Left ventricle myocardium superior (tissue), 1 donor: Measurements from ENCODE around the gene TBKBP1. TPM values are rescaled to one million over a fixed set of nuclear protein-coding genes. Genes with fewer than 3 reads are reported as not detected.
"Not testable (repeated sequence)": the region's sequence is repeated elsewhere in the genome, so short reads cannot be mapped to it uniquely, and the experiment has no call there.

Experiments used
- ATAC-seq: fragments of 200-7000 bp; cut with Tn5 transposase; one replicate; pipeline ENCODE4 v1.9.1; 2020; ENCODE audit warnings: mild to moderate bottlenecking, moderate library complexity
- DNase-seq: peaks from one replicate; pipeline ENCODE4 v3.0.0-alpha.2; 2020
- intact Hi-C: fragments of 100-400 bp; cut with micrococcal nuclease; formaldehyde crosslinking; loops from one replicate; pipeline ENCODE4 v1.11.0; 2022
- total RNA-seq: library from RNA; stranded (reverse); fragmentation: NEBNext Ultra II Directional; extraction: Animal tissue kit (Norgen Biotek cat#: 25700); gene quantifications from one replicate; pipeline ENCODE4 v1.2.1, GENCODE V29; 2021
- donor health status: DM: no; HTN: yes; CAD: no; lungs with severe emphysema.

The TBKBP1 gene
- total RNA-seq, 1 donor from 2014 or later: 15.9 TPM

DNA sequence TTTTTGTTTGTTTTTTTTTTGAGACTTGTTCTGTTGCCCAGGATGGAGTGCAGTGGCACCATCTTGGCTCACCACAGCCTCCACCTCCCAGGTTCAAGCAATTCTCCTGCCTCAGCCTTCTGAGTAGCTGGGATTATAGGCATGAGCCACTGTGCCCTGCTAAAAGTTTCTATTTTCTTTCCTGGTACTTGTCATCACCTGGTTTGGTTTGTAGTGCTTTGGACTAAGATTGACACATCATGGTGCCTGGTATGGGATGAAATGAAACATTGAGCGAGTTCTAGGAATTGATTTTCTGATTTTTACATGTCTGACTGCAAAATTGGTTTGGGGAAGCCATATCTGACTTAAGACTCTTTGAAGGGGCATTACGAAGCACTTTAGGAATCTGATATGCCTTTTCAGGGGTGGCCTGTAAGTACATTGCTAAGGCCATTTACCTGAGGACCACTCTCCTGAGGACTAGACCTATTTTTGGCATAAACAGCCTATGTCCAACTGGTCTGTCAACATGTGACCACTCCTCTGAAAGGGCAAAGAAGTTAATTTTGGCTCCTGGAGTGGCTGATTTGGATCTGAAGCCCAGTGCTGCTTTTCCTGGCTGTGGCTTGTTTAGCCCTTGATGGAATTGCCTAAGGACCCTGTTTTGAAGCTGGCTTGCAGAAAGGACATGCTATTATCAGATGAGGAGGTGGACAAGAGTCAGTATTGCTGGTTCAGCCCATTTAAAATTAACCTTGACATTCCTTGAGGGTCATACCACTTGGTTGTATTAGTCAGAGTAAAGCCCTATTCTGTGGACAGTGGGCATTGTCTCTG, 18.4 kb upstream of the TBKBP1 start:
- intact Hi-C loops: no loop called here
- DNase-seq: no peak
- peak; percentile 44 for ATAC-seq

DNA sequence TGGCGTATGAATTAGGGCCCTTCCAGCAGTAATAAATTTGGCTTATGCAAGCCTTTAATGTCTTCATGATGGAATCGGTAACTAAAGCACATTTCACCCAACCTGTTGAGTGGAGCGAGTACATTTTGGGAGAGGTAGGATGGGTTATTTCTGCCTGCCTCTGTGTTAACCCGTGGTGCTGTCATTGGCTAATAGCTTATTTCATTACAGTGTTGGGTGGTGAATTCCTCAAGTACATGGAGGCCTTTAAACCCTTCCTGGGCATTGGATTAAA, 17.8 kb upstream of the TBKBP1 start:
- intact Hi-C loops: no loop called here
- ATAC-seq (no peak), DNase-seq (no peak)

DNA sequence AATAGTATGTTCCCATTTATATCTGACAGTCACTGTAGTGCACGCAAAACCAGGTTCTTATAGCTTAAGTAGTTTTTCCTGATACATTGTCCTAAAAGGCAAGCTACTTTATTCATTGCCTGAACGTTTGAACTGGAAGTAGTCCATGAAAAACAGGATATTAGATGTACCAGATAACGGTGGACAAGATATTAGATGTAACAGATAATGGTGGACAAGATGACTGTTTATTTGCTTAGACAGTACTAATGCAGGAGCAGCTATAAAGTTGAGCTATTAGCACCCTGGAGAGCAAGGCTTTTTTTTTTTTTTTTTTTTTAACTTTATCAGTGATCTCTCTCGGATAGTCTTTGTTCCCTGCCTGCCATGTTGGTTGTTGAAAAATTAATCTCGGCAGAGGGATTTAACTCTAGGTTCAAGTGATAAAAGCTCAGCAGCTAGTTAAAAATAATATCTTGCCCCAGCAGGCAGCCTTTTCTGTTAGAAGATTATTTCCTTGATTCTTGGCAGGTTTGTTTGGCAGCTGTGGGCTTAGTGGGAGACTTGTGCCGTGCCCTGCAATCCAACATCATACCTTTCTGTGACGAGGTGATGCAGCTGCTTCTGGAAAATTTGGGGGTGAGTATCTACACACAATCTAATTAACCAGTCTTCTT, 17.3 kb upstream of the TBKBP1 start:
- ATAC-seq: no peak
- no peak for DNase-seq
- intact Hi-C loops: no loop called here

DNA sequence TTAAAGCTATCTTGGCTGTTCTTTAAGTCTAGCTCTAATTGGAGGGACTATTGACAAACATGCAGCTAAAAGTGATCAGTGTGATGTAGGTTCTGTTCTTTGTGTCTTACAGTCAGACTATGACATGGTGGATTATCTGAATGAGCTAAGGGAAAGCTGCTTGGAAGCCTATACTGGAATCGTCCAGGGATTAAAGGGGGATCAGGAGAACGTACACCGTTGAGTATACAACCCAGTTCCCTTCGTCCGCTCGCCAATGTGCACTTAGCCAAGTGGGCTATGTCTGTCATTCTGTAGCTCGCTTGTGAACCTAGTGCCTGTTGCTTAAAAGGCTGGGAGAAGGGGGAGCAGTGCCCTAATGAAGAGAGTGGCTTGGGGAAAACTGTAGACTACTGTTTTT, 15.8 kb upstream of the TBKBP1 start:
- DNase-seq (no peak), ATAC-seq (no peak)
- intact Hi-C loops: no loop called here

DNA sequence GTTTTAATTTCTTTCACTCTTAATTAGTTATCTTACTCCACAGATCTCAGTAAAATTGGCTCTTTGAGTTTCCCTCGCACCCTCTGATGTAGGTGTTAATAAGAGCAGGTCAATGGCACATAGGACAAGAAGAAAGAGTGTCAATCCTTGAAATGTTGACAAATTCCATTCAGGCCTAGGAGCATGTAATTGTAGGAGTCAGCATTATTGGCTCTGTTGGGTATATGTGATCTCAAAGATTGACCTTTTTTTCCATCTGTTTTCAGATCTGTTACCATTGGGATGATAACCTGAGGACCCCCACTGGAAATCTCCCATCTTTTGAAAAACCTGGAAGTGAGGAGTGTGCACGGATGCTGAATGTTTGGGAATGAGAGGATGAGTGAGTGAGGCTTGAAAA, 11.8 kb upstream of the TBKBP1 start:
- ATAC-seq (no peak), DNase-seq (no peak)
- intact Hi-C loops: no loop called here

DNA sequence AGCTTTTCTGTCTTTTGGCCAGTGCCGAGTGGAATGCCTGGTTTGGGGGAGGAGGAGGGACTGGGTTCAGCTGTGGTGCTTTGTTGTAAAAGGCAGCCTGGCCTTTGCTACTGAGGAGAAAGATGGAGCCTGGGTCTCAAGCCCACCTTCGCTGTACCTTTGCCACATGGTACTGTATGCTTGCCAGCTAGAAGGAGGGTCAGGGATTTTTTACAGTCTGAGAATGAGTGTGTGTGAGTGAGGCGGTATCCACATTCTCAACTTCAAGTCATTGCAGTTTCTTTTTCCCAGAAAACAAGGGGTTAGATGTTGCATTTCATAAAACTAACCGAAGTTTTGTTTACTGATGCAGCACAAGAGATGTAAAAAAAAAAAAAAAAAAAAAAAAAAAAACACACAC, 11.2 kb upstream of the TBKBP1 start:
- ATAC-seq, intact Hi-C loops, DNase-seq: not testable (repeated sequence)

DNA sequence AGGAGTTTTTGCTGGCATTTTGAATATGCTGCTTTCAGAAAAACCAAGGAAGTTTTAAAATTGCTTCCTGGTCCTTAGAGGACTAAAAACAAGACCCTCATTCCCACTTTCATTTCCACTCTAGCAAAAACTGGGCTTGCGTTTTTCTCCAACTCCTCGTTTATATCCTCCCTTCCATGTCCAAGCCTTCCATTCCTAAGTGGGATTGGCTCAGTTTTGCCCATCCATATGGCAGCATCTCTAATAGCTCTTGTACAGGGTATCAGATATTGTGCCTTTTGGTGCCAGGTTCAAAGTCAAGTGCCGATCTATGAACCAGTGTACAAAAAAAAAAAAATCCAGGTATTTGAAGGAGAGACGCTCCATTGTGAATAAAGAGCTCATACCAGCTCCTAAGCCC, 9.9 kb upstream of the TBKBP1 start:
- DNase-seq (no peak), ATAC-seq (no peak)
- intact Hi-C loops: no loop called here

DNA sequence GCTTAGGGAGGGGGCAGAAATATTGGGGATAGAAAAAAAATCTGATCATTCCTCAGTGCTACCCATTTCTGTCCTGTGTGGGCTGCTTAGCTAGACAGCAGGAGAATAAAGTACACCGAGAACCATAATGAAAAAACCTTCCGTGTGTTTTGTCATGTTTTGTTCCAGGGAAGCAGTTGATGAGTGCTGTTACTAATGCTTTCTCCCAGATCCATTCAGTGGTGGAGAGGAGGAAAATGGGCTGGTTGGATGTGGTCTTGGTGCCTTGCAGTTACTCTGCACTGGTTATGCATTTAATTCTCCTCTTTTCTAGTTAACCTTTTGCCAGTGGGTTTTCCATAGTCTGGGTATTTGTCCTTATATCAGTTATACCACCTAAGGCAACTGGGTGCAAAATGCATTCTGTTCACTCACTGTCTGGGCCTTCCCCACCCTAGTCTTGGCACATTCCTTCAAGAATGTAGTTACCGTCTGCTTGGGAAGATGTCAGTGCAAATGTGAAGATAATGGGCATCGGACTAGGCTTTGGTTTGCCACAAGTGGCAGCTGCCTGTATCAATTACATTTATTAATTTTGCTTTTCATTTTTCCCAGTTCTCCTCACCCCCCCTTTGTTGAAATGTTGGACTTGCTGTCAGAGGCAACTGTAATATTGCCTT, 9.3 kb upstream of the TBKBP1 start:
- DNase-seq (no peak), ATAC-seq (no peak)
- intact Hi-C loops: no loop called here

DNA sequence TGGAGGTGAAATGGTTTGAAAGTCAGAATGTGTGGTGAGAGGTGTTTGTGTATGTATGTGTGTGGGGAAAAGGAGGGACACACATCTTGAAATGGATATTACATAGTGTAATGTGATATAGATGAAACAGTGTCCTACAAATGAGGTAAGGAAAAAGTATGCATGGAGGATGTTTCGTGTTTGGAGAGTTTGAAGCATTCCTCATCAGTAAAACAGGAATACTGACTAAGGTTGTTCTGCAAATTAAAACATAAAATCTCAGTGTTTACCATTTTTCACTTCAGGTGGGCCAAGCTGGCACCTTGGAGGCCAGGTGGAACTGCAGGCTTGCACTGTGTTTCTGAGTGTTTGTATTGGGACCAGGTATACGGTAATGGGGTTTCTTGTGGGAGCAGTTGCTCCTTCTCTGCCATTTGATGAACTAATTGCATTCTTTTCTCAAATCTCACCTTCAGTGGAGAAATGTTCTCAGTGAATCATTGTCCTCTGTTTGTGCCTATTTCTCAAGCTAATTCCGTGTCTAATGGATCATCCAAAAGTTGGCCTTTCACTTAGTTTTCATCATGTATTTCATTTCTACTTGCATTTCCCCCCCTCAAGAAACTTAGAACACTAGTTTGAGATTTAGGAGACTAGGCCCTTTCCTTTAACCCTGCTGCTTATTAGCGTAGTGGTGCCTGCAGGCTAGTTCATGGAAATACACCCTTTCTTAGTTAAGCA, 8.2 kb upstream of the TBKBP1 start:
- no peak for ATAC-seq
- intact Hi-C loops: no loop called here
- no peak for DNase-seq

DNA sequence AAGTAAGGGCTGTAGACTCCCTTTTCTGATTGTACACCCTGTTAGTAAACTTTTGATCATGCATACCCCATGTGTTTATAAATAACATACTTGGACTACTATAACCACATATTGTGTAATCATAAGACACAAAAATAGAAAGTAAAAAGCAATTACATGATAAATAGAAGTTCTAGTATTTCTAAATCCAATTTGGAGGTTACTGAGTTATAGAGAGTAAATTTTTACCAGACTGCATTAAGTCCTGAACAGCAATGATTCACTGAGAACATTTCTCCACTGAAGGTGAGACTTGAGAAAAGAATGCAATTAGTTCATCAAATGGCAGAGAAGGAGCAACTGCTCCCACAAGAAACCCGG, 7.7 kb upstream of the TBKBP1 start:
- intact Hi-C loops: no loop called here
- ATAC-seq (no peak), DNase-seq (no peak)

DNA sequence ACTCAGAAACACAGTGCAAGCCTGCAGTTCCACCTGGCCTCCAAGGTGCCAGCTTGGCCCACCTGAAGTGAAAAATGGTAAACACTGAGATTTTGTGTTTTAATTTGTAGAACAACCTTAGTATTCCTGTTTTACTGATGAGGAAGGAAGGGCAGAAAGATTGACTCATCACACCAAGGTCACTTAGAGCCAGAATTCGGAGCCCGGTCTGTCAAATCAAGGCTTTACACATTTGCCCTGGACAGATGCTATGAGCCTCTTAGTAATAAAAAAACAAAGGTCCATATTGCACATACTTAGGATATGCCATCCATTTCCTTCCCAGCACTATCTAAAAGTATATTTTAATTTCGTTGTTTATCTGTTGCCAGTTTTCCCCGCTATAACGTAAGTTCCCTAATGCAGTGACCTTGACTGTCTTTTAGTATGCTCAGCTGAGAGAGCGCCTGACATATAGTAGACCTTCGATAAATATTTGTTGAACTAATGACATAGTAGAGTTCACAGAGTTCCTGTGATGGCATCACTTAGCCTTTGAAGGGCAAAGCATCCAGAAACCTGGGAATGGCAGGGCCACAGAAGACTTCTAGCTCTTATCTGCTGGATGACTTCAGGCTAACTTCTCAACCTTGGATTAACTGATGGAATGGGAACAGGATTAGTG, 7.2 kb upstream of the TBKBP1 start:
- intact Hi-C loops: no loop called here
- no peak for DNase-seq
- ATAC-seq: no peak

DNA sequence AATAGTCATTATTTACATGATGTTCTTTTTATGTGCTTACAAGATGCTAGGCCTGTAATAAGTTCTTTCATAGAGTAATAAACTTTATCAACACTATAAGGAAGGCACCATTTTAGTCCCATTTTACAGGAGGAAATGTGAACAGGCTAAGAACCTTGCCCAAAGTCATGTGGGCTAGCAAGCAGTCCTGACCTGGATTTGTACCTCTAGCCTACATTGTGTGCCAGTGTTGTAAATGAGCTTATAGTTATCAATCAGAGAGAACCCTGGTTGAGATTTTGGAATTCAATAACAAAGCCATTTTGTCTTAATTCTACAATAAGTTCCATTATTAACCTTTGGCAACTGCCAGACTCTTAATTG, 6.7 kb upstream of the TBKBP1 start:
- DNase-seq (no peak), ATAC-seq (no peak)
- intact Hi-C loops: no loop called here

DNA sequence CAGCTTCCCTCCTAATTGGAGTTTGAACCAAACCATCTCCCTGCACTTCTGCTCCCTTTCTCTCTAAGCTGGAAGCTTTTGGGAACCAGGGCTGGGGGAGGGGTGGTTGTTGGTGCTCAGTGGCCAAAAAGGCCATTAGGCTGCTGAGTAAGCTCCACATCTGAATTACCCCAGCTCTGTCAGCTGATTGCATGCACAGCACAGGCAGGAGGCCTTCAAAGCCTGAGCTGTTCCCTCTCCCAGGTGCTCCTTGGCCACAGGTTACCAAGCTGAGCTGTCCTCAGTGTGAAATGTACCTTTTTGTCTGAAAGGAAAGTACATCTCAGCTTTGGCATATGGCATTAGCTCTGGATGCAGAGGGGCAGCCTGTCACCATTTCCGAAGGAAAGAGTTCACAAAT, 6.2 kb upstream of the TBKBP1 start:
- intact Hi-C loops: no loop called here
- peak; percentile 33 for ATAC-seq
- no peak for DNase-seq

DNA sequence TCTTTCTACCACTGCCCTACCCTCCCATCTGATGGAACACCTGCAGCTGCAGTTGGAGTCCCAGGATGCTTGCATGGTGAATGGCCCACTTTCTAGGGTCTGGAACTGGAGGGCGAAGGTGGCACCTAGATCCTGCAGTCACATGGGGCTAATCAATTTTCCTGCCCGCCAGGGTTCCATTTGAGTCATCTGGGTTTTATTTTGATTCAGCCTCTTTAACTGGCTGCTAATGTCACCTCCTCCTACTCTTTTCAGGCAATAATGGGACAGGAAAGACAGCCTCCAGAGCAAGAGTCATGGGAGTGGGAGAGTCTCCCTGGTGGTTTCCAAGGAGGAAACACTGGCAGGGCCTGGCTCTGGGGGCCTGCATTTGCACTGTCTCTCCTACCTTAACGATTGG, 3.8 kb upstream of the TBKBP1 start:
- DNase-seq (no peak), ATAC-seq (no peak)
- intact Hi-C loops: no loop called here

DNA sequence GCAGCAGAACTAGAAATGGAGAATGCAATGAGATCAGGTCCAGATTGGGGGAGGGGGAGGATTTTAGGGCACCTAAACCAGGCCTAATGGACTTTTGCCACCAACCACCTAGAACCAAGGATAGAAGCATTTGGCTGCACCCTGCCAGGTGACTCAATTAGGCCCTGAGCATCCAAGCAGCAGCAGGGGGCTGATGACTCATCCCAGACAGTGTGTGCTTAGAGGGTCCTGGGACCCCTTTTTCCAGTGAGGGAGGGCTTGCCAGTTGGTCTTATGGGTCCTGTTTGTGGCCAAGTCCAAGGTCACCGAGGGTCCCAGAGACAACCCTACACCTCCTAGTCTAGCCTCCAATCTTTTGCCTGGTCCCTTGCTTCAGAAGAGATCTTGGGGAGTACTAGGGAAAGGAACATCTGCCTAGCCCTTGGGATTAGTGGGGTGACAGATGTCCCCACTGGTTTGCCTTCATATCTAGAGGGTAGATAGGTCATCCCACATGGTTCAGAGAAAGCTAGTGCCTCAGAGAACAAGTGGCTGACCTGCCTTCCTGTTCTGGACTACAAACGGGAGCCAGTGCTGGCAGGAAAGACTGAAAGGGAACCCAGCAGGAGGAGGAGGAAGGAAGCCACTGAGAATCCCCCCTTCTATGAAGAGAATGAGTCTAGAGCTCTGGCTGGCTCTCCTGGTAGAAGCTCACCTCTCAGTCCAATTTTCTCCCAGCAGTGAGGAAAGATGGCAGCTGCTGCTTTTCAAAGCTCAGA, 1.6 kb upstream of the TBKBP1 start:
- intact Hi-C loops: no loop called here
- no peak for DNase-seq

DNA sequence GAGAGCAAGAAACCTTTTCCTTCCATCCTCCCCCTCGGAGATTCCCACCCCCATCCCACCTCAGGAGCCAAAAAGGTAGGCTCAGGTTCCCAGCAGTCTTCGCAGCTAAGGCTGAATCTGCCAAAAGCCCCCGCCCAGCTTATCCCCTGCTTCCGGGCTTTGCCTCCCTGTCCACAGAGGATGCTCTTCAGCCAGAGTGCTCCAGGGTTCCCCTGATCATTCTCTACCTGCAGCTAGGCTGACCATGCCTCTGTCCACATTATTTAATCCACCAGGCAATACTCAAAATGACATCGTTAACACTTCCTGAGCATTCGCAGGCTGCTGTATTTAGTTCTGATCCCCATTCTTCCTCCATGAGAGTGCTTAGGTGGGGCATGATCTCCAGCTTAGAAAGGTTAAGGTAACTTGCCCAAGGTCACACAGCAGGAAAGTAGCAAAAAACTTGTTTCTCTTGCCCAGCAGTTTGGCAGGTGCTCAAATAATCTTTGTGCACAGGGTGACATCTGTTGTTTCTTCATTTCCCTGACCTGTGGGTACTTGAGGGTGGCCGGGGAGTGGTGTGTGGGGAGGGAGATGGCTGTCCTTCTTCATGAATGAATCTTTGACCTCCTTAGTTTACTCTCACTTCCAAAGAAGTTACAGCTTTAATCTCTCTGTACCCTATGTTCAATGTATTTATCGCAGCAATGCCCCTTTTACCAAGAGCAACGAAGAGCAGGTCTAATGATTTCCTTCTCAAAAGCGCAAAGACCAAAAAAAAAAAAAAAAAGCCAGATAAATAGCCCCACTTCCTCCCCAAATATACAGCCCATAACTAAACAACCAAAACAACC, 848 bp upstream of the TBKBP1 start:
- no peak for ATAC-seq
- intact Hi-C loops: no loop called here
- no peak for DNase-seq

More for the DNA sequence above, 1.6 kb upstream of the TBKBP1 start:
- no peak for ATAC-seq

DNA sequence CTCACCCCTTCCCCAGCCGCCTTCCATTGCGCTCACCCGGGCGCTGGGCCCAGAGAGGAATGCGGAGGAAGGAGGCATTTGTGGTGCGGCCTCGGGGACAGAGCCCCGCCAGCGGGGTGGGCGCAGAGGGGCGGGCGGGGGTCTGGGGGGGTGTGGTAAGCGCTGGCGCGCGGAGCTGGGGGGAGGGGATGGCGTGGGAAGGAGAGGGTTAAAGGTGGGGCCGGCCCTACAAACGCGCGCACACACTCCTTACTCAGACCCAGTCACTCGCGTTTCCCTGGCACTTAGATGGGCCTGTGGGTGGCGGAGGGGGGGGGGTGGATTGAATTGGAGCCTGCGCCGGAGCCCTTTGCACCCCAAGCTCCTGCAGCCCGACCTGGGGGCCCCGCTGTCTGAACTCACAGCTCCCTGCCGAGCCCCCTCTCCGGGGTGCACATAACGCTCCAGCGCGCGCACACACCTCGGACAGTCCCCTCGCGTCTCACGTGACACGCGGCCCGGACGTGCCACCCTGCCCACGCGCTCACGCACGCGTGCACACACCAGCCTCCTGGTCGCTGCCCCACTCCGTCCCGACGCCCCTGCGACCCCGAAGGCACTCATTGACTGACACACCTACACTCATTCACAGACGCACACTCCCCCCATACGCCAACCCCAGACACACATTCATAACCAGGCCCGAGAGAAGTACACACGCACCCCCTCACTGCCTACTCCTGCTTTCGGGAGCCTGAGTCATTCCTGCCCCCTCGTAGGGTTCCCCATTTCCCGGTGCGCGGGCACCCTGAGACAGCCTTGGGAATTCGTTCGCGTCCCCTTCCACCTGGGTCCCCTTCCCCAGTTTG, 844 bp downstream of the TBKBP1 start:
- DNase-seq (peak; percentile 82), ATAC-seq (peak; percentile 71)
- intact Hi-C loops: no loop called here
